ENCODE measurements around the gene DYSF.

The DYSF gene

DNA sequence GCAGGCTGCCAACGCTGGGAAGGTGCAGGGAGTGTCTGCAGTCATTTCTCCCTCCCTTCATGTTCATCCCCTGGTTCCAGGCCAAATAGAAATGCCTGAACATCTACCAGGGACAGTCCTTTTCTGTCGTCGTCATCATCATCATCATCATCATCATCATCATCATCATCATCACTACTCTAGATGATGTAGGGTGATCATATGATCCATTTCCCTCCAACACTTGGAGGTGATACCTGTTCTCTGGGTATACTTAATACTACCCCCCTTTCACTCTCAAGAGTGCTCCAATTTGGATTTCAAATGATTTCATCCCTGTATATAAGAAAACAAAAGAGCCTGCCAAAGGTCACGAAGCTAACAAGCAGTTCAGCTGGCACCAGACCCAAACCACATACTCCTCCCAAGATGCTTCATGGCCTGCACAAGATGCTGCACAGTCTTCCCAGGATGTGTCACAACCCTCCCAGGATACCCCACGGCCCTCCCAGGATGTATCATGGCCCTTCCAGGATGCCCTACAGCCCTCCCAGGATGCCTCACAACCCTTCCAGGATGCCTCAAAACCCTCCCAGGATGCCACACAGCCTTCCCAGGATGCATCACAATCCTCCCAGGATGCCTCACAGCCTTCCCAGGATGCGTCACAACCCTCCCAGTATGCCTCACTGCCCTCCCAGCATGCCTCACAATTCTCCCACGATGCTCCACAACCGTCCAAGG, 257.9 kb downstream of the DYSF start:
- no peaks in the 10 kb centered on the region for H3K4me1 ChIP-seq (ENCODE audit: low read length)
- no peaks in the 10 kb centered on the region for H3K36me3 ChIP-seq (replicated peaks; ENCODE audit: low read depth, low read length)
- TF ChIP-seq EZH2phosphoT487 (IDR thresholded peaks at IDR 0.05; ENCODE audit: low read depth), result no peak
- TF ChIP-seq, protein P1, sequence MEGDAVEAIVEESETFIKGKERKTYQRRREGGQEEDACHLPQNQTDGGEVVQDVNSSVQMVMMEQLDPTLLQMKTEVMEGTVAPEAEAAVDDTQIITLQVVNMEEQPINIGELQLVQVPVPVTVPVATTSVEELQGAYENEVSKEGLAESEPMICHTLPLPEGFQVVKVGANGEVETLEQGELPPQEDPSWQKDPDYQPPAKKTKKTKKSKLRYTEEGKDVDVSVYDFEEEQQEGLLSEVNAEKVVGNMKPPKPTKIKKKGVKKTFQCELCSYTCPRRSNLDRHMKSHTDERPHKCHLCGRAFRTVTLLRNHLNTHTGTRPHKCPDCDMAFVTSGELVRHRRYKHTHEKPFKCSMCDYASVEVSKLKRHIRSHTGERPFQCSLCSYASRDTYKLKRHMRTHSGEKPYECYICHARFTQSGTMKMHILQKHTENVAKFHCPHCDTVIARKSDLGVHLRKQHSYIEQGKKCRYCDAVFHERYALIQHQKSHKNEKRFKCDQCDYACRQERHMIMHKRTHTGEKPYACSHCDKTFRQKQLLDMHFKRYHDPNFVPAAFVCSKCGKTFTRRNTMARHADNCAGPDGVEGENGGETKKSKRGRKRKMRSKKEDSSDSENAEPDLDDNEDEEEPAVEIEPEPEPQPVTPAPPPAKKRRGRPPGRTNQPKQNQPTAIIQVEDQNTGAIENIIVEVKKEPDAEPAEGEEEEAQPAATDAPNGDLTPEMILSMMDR (IDR thresholded peaks at IDR 0.05; ENCODE audit: low read depth, low read length), result no peak
- H3K79me2 ChIP-seq (ENCODE audit: low read length), result no peaks in the 10 kb centered on the region
- no peak overlapping the region for H2AFZ ChIP-seq (ENCODE audit: low read depth, low read length)
- no peak overlapping the region for H3K4me3 ChIP-seq (ENCODE audit: low read length)
- no peaks in the 10 kb centered on the region for H3K9me3 ChIP-seq (ENCODE audit: insufficient read depth, low read length)
- peaks cover 10% of the 10 kb centered on the region; the same call in 1 of the 2 replicates for H3K27me3 ChIP-seq (ENCODE audit: low read depth, low read length)
- no peak overlapping the region for H3K27ac ChIP-seq (ENCODE audit: low read length)
- H4K20me1 ChIP-seq (ENCODE audit: insufficient read depth, low read length), result no peaks in the 10 kb centered on the region
- H3K4me2 ChIP-seq (ENCODE audit: low read length), result no peak overlapping the region
- H3K9ac ChIP-seq (ENCODE audit: low read length), result no peak overlapping the region

DNA sequence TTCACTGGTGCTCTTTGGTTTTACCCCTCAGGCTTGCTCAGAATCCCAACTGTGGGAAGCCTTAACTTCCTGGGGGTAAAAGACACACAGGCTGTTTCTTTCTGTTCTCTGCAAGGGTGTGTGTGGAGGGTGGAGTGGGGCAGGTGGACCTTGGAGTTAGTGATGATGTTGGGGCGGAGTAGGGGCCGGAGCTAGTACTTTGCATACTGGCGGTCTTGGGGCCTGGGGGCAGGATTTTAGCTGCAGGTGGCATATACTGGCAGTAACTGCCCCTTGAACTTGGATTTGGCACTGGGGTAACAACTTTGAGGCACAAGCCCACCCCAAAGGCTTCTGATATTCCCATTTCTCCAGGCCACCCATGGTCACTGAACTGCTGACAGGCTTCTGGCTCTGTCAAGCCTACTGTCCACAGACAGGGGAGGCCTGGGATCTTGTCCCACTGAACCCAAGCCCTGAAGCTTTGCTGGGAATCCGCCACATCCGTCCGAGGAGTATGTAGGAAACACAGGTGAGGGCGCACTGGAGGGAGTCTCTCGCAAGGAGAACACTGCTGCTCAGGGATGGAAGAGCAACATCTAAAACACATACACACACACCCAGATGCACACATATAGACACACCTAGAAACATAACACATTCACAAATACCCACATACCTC, 258.9 kb downstream of the DYSF start:
- Histone ChIP-seq H3K4me2 (ENCODE audit: low read length) (no peak overlapping the region), H2AFZ (ENCODE audit: low read depth, low read length) (no peak overlapping the region), H3K4me1 (ENCODE audit: low read length) (no peaks in the 10 kb centered on the region), H3K9ac (ENCODE audit: low read length) (no peak overlapping the region), H3K4me3 (ENCODE audit: low read length) (no peak overlapping the region), H3K27me3 (ENCODE audit: low read depth, low read length) (peaks cover 10% of the 10 kb centered on the region; the same call in 1 of the 2 replicates), H3K79me2 (ENCODE audit: low read length) (no peaks in the 10 kb centered on the region), H3K36me3 (replicated peaks; ENCODE audit: low read depth, low read length) (no peaks in the 10 kb centered on the region), H3K27ac (ENCODE audit: low read length) (no peak overlapping the region), H4K20me1 (ENCODE audit: insufficient read depth, low read length) (no peaks in the 10 kb centered on the region), H3K9me3 (ENCODE audit: insufficient read depth, low read length) (no peaks in the 10 kb centered on the region)
- no peak for TF ChIP-seq EZH2phosphoT487 (IDR thresholded peaks at IDR 0.05; ENCODE audit: low read depth)
- TF ChIP-seq, protein P1 (IDR thresholded peaks at IDR 0.05; ENCODE audit: low read depth, low read length), result no peak

DNA sequence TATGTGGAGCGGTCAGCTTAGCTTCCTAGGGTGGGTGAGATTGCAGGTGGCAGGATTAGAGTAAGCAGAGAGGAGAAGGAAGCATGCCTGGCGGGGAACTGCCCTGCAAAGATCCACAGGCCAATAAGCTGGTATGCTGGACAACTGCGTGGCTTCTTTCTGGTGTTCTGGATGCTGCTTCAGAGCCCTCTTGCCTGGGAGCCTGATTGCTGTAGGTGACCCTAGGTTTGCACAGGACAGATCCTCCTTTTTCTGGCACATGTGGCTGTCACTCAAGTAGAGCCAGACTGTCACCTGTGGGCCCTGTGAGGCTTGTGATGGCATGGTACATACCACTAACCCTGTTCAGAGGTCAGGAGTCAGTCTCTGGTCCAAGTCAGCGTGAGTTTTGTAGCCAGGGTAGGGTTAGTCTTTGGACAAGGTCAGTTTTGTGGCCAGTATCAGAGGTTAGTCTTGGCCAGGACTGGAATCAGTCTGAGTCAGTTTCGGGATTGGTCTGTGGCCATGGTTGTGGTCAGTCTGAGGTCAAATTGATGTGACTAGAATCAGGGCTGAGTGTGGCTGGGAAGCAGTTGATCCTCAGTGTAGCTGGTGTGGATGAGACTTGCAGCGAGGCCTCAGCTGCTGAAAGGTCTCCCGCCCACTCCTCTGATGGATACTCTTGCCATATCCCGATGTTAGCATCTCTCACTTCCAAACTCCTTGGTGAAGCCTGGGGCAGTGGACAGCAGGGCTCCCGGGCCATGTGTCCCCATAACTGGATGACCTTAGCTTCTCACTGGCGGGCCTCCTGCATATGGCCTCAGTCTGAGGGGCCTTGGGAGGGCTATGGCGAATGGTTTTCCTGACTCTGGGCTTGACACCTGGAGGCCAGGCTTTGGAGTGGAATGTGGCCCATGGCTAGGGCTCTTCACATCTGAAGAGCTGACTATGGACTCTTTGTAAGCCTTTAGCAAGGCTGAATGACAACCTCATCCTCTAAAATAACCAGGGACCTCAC, 260.5 kb downstream of the DYSF start:
- TF ChIP-seq, protein P1 (IDR thresholded peaks at IDR 0.05; ENCODE audit: low read depth, low read length), result no peak
- no peak for TF ChIP-seq EZH2phosphoT487 (IDR thresholded peaks at IDR 0.05; ENCODE audit: low read depth)
- no peaks in the 10 kb centered on the region for H3K9me3 ChIP-seq (ENCODE audit: insufficient read depth, low read length)
- no peak overlapping the region for H3K9ac ChIP-seq (ENCODE audit: low read length)
- H3K27me3 ChIP-seq (ENCODE audit: low read depth, low read length), result peaks cover 5% of the 10 kb centered on the region; the same call in 1 of the 2 replicates
- no peaks in the 10 kb centered on the region; the same call in 1 of the 2 replicates for H4K20me1 ChIP-seq (ENCODE audit: insufficient read depth, low read length)
- H3K36me3 ChIP-seq (replicated peaks; ENCODE audit: low read depth, low read length), result no peaks in the 10 kb centered on the region
- H3K4me3 ChIP-seq (ENCODE audit: low read length), result no peak overlapping the region
- H3K79me2 ChIP-seq (ENCODE audit: low read length), result no peaks in the 10 kb centered on the region
- H2AFZ ChIP-seq (ENCODE audit: low read depth, low read length), result no peak overlapping the region
- no peak overlapping the region for H3K27ac ChIP-seq (ENCODE audit: low read length)
- peaks cover 4% of the 10 kb centered on the region; the same call in 1 of the 2 replicates for H3K4me1 ChIP-seq (ENCODE audit: low read length)
- H3K4me2 ChIP-seq (ENCODE audit: low read length), result no peak overlapping the region
